ENCODE data around the gene SOX1. TPM values are rescaled to one million over a fixed set of nuclear protein-coding genes. Genes with fewer than 3 reads are reported as not detected.

Gene SOX1
- total and polyA plus RNA-seq, 2 experiments from 2014 or later: 0.11 TPM; not detected in 1

DNA sequence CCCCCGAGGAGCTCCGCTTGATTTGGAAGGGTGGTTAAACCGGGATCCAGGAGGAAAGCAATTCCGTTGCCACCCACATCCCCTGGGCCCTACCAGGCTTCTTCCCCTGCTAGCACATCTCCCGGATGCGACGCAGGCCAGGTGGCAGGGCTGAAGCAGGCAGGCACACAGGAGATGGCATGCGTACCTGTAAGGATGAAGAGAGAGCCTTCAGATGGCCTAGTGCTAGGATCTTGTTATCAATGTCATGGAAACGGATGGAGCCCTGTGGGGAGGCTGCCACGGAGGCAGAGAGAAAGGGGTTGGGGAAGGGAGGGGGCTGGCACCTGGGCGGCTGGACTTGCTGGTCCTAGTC lies 8.5 kb upstream of the SOX1 start:
- Histone ChIP-seq H3K27me3 (peaks cover 100% of the 10 kb centered on the region), H3K4me2 (no peak overlapping the region), H3K27ac (no peak overlapping the region), H3K9me2 (replicated peaks; ENCODE audit: insufficient read depth) (no peaks in the 10 kb centered on the region), H3K4me3 (no peak overlapping the region), H3K79me2 (no peaks in the 10 kb centered on the region), H3K4me1 (ENCODE audit: insufficient read depth) (no peaks in the 10 kb centered on the region), H4K20me1 (ENCODE audit: insufficient read depth, poor library complexity, severe bottlenecking) (no peaks in the 10 kb centered on the region), H2AFZ (no peak overlapping the region), H3K9me3 (ENCODE audit: low read depth) (no peaks in the 10 kb centered on the region), H3K36me3 (replicated peaks; ENCODE audit: insufficient read depth, low read depth) (no peaks in the 10 kb centered on the region)
- TF ChIP-seq EZH2phosphoT487 (IDR thresholded peaks at IDR 0.05; ENCODE audit: low read depth, severe bottlenecking, unreplicated experiment): peak; percentile 74
- TF ChIP-seq EZH2 (IDR thresholded peaks at IDR 0.05; ENCODE audit: borderline replicate concordance): no peak
- TF ChIP-seq, protein P1, sequence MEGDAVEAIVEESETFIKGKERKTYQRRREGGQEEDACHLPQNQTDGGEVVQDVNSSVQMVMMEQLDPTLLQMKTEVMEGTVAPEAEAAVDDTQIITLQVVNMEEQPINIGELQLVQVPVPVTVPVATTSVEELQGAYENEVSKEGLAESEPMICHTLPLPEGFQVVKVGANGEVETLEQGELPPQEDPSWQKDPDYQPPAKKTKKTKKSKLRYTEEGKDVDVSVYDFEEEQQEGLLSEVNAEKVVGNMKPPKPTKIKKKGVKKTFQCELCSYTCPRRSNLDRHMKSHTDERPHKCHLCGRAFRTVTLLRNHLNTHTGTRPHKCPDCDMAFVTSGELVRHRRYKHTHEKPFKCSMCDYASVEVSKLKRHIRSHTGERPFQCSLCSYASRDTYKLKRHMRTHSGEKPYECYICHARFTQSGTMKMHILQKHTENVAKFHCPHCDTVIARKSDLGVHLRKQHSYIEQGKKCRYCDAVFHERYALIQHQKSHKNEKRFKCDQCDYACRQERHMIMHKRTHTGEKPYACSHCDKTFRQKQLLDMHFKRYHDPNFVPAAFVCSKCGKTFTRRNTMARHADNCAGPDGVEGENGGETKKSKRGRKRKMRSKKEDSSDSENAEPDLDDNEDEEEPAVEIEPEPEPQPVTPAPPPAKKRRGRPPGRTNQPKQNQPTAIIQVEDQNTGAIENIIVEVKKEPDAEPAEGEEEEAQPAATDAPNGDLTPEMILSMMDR (IDR thresholded peaks at IDR 0.05; ENCODE audit: poor library complexity): no peak
- 4% methylated on average over 10 of the region's 11 CpGs for WGBS (ENCODE audit: low lambda C conversion rate, missing lambda C conversion rate)
- no peak for DNase-seq (ENCODE audit: low spot score)

DNA sequence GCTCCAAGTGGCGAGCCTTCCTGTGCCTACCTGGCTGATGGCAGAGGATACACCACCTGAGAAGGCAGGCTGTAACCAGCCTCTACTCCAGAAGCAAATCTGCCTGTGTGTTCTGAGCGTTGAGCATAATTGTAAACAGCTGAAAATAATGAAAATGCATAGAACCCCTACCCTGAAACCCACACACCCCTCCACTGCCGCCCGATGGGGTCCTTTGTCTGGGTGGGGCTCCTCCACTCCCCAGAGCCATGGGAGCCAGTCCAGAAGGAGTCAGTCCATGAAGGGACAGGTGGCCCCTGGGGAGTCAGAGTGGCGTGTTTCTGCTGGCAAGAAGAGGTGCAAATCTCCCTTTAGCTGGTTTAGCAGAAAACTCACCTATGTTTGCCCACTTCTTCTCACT lies 8.0 kb upstream of the SOX1 start:
- H3K27me3 ChIP-seq: peaks cover 100% of the 10 kb centered on the region

DNA sequence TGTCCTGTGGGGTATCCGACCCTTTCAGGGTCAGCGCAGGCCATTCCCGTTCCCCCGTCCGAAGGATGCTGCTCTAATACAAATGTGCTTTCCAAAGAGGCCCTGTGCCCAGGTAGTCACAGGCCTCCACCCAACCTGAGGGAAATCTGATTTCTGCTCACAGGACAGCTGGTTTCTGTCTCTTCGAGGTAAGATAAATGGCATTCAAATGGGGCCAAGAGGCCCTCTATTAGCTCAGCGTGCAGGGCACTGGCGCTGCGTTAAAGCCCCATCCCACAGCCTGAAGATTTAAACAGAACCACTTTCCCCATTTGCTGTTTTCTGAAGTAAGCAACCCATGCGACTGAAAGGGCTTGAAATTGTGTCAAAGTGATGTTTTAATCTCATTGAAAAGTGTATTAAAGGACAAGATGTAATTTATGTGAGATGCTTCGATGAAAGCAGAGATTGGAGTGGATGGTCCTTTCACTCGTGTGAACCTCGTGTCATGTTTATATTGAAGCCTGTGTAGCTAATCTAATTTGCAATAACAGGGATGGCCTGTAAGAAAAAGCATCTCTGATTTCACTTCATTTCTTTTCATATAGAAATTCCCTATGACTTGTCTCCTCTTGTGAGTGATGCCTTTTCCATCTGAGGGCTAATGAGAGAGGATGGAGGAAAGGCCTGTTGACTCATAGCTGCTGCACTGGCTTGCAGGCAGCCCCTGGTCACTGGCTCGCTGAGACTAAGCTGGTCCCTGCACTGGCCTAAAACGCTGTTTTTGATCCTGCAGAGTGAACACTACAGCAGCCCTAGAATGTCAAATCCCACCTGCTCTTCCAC lies 7.3 kb upstream of the SOX1 start:
- H3K9me2 ChIP-seq (replicated peaks; ENCODE audit: insufficient read depth): no peaks in the 10 kb centered on the region
- no peak overlapping the region for H3K27ac ChIP-seq
- whole genome bisulfite sequencing (ENCODE audit: low lambda C conversion rate, missing lambda C conversion rate): 17% methylated on average over 15 of the region's 15 CpGs
- TF ChIP-seq, protein P1 (IDR thresholded peaks at IDR 0.05; ENCODE audit: poor library complexity): no peak
- TF ChIP-seq EZH2phosphoT487 (IDR thresholded peaks at IDR 0.05; ENCODE audit: low read depth, severe bottlenecking, unreplicated experiment) (no peak), EZH2 (IDR thresholded peaks at IDR 0.05; ENCODE audit: borderline replicate concordance) (no peak)
- H3K4me1 ChIP-seq (ENCODE audit: insufficient read depth): no peaks in the 10 kb centered on the region
- no peaks in the 10 kb centered on the region for H3K9me3 ChIP-seq (ENCODE audit: low read depth)
- H4K20me1 ChIP-seq (ENCODE audit: insufficient read depth, poor library complexity, severe bottlenecking): no peaks in the 10 kb centered on the region
- H2AFZ ChIP-seq: no peak overlapping the region
- no peak overlapping the region for H3K4me2 ChIP-seq
- H3K79me2 ChIP-seq: no peaks in the 10 kb centered on the region
- no peak for DNase-seq (ENCODE audit: low spot score)
- no peak overlapping the region for H3K4me3 ChIP-seq
- peaks cover 100% of the 10 kb centered on the region for H3K27me3 ChIP-seq
- H3K36me3 ChIP-seq (replicated peaks; ENCODE audit: insufficient read depth, low read depth): no peaks in the 10 kb centered on the region

More for the DNA sequence above, 8.0 kb upstream of the SOX1 start:
- 16% methylated on average over 5 of the region's 5 CpGs for WGBS (ENCODE audit: low lambda C conversion rate, missing lambda C conversion rate)
- H3K9me3 ChIP-seq (ENCODE audit: low read depth): no peaks in the 10 kb centered on the region
- no peaks in the 10 kb centered on the region for H3K36me3 ChIP-seq (replicated peaks; ENCODE audit: insufficient read depth, low read depth)
- no peak overlapping the region for H3K4me3 ChIP-seq
- no peaks in the 10 kb centered on the region for H3K79me2 ChIP-seq
- TF ChIP-seq EZH2 (IDR thresholded peaks at IDR 0.05; ENCODE audit: borderline replicate concordance) (no peak), EZH2phosphoT487 (IDR thresholded peaks at IDR 0.05; ENCODE audit: low read depth, severe bottlenecking, unreplicated experiment) (no peak)
- TF ChIP-seq, protein P1 (IDR thresholded peaks at IDR 0.05; ENCODE audit: poor library complexity): no peak
- H3K4me1 ChIP-seq (ENCODE audit: insufficient read depth): no peaks in the 10 kb centered on the region
- H3K9me2 ChIP-seq (replicated peaks; ENCODE audit: insufficient read depth): no peaks in the 10 kb centered on the region
- no peak overlapping the region for H2AFZ ChIP-seq
- H3K27ac ChIP-seq: no peak overlapping the region
- H4K20me1 ChIP-seq (ENCODE audit: insufficient read depth, poor library complexity, severe bottlenecking): no peaks in the 10 kb centered on the region
- no peak overlapping the region for H3K4me2 ChIP-seq
- no peak for DNase-seq (ENCODE audit: low spot score)

Data from hepatocyte (in vitro differentiated cells).